GM15510 (cell line): ENCODE data around the gene HMOX2.
A peak's percentile ranks its signal among the peaks of the same experiment; 100 is the strongest.

Source experiments
- POLR2A ChIP-seq: IDR thresholded peaks from 3 replicates; pipeline ENCODE4 v1.6.1; 2011; ENCODE audit warnings: borderline replicate concordance; ENCODE audit not compliant: insufficient read length; ENCODE audit errors: extremely low read depth

HMOX2 gene

GRCh38 chr16:4538350-4539235 lies 62.4 kb downstream of the HMOX2 start, which contains the start of gene CDIP1:
CDIP1 (minus strand) TSS chr16:4538773; CDS start chr16:4514130, 24,643 bp downstream.
- TF ChIP-seq POLR2A = peak; percentile 86

- no peak for TF ChIP-seq POLR2A
Observed at GRCh38 chr16:4539716-4540284, 63.6 kb downstream of the HMOX2 start.

- TF ChIP-seq POLR2A = no peak
Observed at GRCh38 chr16:4544473-4544872, 68.3 kb downstream of the HMOX2 start.

GRCh38 chr16:4548124-4548523 lies 71.9 kb downstream of the HMOX2 start:
- TF ChIP-seq POLR2A = no peak

GRCh38 chr16:4550591-4550990 lies 74.4 kb downstream of the HMOX2 start:
- no peak for TF ChIP-seq POLR2A

- TF ChIP-seq POLR2A = no peak
Observed at GRCh38 chr16:4552541-4552940, 76.3 kb downstream of the HMOX2 start.

GRCh38 chr16:4556112-4556511 lies 79.9 kb downstream of the HMOX2 start, which contains the start of gene C16orf96:
C16orf96 (plus strand) TSS chr16:4556340; CDS start chr16:4556490, 150 bp downstream.
- TF ChIP-seq POLR2A = no peak

GRCh38 chr16:4556580-4556979 lies 80.4 kb downstream of the HMOX2 start:
- no peak for TF ChIP-seq POLR2A

- TF ChIP-seq POLR2A = no peak
Observed at GRCh38 chr16:4557973-4558372, 81.8 kb downstream of the HMOX2 start.
